HG02623 (cell line): ENCODE results near the gene BRD9.
"Not testable (repeated sequence)": the region's sequence is repeated elsewhere in the genome, so short reads cannot be mapped to it uniquely, and the experiment has no call there.

Experiments
- ATAC-seq: cut with Tn5 transposase; IDR thresholded peaks from one replicate; pipeline ENCODE4 v1.9.1; 2021; ENCODE audit warnings: moderate library complexity; ENCODE audit not compliant: unreplicated experiment

The BRD9 gene

GRCh38 chr5:923281-923873 is 30.8 kb upstream of the BRD9 start:
- ATAC-seq = peak; percentile 64

DNA sequence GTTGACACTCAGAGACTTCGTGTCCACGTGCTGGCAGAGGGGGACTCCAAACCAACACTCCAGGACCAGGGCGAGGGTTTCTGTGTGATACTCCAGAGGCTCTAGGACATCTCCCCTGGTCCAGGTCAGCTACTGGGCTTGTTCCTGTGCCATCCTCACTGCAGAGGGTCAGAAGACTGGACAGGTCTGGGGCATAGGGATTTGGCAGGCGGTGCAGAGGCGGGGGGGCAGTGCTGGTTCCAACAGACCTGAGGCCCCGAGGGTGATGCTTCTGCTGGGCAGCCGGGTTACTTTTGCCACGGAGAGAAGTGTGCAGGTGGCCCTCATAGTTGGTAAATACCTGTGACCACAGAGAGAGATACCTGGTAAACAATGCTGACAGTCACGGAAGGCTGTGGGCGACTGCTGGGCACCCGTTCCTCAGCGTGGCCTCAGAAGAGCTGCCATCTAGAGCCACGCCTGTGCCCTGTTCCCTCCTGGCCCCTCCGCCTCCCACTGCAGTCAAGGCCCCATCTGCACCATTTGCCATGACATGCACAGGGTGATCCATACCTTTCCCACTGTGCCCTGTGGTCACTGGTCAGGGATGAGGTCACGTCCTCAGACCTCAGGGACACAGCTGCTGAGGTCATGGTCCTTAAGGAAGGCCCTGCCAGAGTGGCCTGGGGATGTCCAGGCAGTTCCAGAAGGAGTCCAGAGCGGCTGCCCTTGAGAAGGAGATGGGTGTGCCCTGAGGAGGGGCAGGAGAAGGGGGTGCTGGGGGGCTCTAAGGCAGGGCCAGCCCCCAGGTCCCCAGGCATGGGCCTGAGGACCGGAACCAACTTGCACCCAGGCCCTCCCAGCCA is 30.1 kb upstream of the BRD9 start:
- no peak for ATAC-seq

DNA sequence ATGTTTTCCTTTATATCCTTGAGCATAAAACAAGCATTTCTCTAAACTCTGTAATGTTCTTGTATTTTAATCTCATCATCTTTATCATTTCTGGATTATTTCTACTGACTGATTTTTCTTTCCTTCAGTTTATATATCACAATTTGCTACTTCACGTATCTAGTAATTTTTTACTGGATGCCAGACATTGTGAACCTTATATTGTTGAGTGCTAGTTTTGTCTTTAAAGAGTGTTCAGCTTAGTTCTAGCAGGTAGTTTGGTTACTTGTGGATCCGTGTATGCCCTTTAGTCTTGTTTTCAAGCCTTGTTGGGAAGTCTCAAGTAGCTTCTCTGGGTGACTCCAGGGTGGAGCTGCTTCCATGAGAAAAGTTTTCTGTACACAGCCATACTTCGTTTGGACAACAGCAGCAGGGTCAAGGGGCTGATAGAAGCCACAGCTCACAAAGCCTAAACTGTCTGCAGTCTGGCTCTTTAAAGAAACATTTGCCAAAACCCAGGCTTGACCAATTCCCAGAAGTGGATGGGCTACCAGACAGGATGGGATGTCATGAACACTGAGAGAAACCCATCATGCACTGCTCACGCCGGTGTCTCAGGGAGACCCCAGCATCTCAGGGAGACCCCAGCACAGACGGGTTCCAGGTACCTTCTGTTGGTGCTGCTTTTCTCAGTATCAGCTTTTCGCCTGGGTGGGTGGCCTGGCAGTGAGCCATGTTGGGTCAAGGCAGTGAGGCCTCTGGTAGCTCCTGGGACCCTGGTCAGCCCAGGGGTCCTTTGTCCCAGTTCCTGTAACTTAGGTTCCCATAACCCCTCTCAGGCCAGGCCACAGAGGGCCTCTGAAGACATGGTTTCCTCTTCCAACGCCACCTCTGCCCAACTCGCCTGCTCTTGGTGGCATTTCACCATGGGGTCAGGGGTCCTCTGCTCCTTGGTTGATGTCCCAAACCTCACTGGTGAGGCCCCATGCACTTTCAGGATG is 29.1 kb upstream of the BRD9 start:
- no peak for ATAC-seq

DNA sequence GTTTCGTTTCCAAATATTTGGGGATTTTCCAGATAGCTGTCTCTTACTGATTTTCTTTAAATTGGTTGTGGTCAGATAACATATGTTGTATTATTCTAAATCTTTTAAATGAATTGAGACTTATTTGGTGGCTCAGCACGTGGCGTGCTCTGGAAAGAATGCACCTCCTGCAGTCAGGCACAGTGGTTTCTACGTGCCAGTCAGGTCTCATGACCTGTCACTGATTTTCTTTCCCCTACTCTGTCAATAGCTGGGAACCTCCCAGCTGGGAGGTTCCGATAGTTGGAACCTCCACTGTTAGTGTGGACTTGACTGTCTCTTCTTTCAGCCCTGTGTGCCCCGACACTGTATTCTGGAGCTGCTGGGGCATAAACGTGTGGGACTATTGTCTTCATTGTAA is 27.7 kb upstream of the BRD9 start:
- ATAC-seq = no peak

- ATAC-seq = no peak
Measured at GRCh38 chr5:919356-920000, 26.9 kb upstream of the BRD9 start.

DNA sequence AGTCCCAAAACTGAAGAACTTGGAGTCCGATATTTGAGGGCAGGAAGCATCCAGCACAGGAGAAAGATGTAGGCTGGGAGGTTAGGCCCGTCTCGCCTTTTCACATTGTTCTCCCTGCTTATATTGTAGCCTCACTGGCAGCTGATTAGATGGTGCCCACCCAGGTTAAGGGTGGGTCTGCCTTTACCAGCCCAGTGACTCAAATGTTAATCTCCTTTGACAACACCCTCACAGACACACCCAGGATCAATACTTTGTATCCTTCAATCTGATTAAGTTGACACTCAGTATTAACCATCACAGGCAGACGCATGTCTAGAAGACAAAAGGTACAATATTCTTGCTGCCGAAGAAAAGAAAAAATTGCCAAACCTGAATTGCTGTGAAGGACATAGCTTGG is 26.1 kb upstream of the BRD9 start:
- ATAC-seq = not testable (repeated sequence)

DNA sequence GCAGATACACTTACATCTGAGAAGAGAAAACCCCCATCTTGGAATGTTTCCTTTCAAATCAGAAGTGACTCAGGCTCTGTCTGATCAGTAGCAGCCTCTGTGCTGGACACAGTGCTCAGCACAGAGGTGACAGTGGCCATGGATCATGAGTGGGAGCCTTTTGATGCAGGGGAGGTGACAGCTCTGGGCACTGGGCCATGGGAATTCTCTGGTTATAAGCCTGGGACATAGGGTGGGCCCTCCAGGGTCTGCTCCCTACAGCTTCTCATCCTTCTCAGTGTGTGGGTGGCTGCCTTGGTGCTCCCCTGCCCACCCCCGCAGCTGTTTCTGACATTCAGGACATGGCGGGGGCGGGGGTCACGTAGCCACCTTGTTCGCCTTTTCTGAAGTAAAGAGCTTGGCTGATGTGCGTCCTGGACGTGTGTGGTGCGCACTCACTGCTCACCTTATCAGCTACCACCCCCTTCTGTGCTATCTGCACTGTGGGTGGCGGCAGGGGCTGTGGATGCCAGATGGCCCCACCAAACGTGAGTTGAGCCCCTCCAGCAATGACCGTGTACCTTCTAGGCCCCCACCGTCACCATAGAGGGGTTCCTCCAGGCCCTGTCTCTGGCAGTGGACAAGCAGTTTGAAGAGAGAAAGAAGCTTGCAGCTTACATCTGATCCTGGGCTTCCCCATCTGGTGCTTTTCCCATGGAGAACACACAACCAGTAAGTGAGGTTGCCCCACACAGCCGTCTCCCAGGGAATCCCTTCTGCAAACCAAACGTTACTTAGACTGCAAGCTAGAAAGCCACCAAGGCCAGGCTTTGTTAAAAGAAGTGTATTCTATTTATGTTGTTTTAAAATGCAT is 24.1 kb upstream of the BRD9 start:
- ATAC-seq = no peak

DNA sequence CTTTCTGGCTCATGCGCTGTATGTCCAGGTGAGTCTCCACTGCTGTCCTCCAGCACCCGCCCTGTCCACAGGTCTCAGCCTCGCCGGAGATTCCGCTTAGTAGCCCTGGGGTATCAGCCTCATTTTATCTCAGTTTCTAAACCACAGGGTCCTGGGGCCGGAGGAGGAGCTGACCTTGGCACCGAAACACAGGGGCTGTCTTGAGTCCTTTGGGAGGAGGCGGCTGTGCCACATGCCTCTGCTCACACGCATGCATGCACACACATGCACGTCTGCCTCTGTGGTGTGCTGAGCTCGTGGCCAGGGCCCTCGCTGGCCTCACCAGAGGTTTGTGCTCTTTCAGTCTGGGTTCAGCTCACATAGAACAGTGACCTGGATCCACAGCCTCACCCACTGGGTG is 23.3 kb upstream of the BRD9 start:
- ATAC-seq = no peak

GRCh38 chr5:915346-915745 is 22.7 kb upstream of the BRD9 start:
- ATAC-seq = not testable (repeated sequence)

DNA sequence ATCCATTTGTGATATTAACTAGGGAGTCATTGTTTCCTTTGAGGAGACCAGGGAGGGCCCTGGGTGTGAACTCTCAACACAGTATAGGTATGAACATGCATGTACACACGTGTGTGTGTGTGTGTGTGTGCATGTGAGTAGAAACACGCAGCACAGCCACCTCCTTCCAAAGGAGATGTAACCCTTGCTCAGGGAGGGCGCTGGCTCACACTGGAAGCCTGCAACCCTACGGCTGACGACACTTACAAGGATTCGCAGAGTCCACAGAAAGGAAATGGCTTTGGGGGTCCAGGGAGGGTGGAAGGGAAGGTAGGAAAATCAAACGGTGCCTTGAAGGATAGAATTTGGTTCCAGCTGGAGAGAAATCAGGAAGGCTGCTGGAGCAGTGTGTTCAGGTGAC is 22.0 kb upstream of the BRD9 start:
- no peak for ATAC-seq

DNA sequence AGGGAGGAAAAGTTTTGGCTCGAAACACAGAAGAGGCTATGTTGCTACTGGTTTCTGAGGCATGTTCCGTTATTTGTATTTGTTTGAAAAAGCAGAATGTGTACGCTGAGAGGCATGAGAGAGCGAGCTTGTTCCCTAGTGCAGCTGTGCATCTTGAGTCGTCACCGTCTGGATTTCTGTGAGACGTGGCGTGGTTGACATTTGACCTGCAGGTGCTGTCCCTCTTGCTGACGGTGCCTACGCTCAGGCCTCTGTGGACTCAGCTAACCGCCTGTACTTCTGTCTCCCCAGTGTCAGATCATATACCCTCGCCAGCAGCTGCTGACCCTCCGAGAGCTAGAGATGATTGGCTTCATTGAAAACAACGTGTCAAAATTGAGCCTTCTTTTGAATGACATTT is 21.6 kb upstream of the BRD9 start:
- ATAC-seq = no peak

DNA sequence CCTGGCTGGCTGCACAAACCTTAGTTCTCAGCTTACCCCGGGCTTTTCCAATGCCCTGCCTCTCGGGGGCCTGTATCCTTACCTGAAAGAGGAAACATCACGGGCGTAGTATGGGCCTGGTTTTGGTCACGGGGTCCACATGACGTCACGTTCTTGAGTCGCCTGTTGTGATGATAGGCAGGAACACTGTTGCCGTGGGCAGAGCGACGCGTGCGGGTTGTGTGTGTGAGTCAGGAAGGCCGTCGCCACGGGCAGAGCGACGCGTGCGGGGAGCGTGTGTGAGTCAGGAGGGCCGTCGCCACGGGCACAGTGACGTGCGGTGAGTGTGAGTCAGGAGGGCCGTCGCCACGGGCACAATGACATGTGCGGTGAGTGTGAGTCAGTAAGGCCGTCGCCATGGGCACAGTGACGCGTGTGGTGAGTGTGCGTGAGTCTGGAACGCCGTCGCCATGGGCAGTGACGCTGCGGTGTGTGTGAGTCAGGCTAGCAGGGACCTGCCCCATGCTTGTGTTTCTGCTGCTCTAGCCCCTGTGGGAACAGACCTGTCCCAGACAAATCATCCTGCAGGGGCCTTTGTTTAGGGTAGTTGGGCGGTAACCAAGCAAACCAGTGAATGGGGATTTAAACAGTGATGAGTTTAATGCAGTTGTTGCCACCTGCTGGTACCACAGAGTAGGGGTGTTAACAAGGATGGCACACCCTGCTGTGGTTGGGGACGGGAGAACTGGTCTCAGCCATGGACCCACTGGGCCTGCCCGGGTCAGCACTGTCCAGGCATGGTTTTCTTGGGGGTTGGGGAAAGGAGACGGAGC is 19.9 kb upstream of the BRD9 start:
- ATAC-seq = no peak

- ATAC-seq = no peak
Measured at GRCh38 chr5:911601-912000, 19.0 kb upstream of the BRD9 start.

- ATAC-seq = no peak
Measured at GRCh38 chr5:910769-911160, 18.2 kb upstream of the BRD9 start.

DNA sequence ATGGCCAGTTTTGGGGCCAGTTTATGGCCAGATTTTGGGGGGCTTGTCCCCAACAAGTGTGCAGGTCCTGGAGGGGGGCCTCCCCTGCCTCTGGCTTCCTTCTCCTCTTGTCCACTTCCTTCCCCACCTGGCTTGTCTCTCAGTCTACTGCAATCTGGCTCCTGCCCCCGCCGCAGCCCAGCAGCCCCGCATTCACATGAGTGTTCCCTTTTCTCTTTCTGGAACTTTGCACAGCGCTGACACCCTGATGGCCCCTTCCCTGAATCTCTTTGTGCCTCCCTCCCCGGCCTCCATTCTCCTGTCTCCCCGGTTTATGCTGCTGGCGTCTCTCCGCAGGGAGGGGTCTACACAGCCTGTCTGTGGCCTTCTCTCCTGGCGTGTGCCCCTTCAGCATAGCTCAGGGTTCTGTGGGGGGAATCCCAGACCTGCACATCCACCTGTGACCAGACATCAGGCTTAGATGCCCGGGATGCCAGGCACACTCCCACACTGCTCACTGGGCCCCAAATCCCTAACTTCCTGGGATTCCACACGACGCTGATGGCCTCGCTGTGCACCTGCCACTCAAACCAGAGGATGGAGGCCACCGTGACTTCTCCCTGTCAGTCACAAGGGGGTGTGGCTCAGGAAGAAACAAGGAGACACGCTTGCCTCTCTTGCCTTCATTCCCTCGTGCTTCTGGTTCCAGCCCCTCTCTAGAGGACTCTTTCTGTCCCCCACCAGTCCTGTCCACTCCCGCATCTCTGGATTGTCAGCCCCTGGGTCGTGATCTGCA is 17.6 kb upstream of the BRD9 start:
- no peak for ATAC-seq

- no peak for ATAC-seq
Measured at GRCh38 chr5:909086-909485, 16.5 kb upstream of the BRD9 start.

- ATAC-seq = no peak
Measured at GRCh38 chr5:908172-908571, 15.6 kb upstream of the BRD9 start.

DNA sequence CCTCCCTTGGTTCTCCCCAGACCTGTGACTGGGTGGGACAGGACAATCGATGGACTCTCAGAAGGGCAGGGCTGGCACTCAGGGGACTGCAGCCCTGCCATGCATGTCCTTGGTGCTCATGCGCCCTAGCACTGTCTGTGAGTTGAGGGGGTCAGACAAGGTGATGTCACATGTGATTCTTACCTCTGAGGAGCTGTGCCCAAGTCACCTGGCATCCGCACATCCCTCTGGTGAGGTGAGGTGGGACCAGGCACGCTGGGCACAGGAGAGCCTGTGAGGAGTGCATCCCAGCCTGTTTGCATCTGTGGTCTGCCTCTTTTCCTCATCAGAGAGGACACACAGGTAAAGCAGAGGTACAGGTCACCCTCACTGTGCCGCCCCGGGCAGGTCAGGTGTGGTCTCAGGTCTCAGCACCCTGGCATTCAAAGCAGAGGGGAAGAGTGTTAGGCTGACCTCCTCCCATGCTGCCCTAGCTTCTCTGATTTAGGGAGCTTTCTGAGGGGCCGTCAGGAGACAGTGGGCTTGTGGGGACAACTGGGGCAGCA is 14.8 kb upstream of the BRD9 start:
- no peak for ATAC-seq
